ENCODE data around the gene CDK11A.

The CDK11A gene

GRCh38 chr1:1724035-1724864 is at the start of gene CDK11A:
CDK11A (minus strand) TSS chr1:1724357; CDS start chr1:1722818, 1,539 bp downstream.
- peak; percentile 99 for DNase-seq

DNA sequence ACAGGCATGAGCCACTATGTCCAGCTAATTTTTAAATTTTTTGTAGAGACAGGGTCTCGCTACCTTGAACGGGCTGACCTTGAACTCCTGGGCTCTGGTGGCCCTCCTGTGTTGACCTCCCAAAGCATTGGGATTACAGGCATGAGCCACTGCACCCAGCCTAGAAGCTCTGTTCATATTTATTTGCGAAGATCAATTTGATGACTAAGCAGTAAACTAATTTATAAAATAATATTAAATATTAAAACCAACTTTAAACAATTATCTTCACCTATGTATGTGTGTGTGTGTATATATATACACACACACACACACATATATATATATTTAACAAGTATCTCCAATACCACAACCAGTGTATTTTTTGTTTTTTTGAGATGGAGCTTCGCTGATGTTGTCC is 49.7 kb upstream of the CDK11A start:
- DNase-seq, result no peak

DNA sequence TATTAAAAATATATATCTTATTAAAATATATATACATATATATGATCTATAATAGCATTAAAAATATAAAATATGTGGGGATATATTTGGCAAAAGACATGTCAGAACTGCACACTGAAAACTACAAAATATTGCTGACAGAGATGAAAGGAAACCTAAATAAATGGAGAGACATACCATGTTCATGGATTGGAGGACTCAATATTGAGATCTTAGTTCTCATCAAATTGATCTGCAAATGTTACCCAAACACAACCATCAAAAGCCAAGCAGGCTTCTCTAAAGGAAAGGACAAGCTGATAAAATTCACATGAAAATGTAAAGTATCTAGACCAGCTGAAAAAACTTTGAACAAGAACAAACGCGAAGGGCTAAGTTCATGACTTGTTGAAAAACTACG is 46.9 kb upstream of the CDK11A start:
- DNase-seq, result no peak

DNA sequence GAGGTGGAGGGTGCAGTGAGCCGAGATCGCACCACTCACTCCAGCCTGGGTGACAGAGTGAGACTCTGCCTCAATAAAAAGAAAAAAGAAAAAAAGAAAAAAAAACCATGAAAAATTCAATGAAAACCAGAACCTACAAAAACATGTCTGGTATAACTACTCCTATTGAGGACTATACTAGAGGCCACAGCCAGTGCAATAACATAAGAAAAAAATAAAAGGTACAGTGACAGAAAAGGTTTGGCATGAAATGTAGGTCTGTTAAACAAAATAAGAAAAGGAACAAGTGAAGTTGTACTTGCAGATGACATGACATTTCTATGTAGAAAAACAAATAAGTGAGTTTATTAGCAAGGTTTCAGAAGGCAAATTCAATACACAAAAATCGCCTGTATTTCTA is 45.9 kb upstream of the CDK11A start:
- no peak for DNase-seq

- DNase-seq, result no peak
Measured at GRCh38 chr1:1768249-1768992, 44.3 kb upstream of the CDK11A start.

DNA sequence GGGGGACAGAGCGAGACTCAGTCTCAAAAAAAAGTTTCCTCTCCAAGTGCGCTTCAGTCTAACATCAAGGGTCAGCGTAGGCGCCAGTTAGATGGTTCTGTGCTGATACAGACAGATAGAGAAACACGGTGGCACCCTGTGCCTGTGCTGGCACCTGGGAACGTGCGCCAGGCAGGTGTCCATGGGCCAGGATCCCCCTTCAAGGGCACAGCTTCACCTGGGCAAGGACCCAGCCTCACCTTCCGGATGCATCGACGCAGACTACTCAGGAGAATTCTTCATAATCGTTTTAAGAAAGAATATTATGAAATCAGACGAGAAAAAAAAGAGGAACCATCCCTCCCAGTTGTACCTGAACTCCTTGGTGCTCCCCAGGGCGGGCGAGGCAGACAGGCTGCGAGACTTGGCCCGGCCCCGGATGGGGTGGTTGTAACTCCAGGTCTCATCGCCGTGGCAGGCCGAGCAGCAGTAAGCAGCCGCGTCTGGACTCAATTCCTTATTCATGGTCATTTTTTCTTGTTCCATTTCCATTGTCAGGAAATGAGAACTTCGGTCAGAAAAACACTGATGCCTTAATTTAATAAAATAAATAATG is 40.8 kb upstream of the CDK11A start:
- DNase-seq, result no peak

DNA sequence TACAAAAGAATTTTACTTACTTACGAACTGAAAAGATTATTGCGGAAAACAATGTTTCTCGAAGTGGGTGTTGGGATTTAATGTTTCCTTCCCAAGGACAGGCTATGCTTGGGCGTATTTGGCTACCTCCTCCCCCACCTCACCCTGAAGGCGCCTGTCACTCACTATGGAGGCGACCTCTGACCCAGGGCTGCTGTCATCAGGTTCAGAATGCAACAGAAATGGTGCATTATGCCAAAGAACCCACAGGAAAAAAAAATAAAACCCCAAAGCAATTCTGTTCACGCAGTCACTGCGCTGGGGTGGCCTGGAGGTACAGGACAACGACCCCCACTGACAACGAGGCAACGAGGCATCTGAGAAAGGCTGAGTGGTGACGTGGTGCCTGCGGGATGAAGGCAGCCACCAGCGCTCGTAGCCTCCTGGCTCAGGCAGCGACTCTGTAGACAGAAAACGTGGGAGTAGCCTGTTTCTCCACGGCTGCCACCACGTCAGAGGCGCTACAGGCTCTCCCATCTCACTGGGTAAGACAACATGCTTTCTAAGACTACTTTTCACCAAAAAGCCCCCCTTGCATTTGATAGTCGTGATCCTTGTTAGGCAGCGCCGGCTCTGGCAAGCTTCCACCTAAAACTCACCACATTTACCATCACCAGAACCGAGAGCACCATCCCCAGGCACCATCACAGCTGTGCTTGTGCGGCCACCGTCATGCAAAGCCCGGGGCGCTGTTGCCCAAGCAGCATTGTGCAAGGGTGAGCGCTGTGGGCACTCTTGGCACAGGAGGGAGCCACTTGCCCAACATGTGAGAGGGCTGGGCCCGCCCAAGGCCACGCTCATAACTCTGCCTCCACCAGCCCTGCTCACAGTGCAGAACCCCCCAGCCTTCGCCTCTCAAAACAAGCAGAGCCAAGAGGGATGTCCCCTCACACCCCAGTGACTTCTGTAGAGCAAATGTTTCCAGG is 39.8 kb upstream of the CDK11A start:
- no peak for DNase-seq

- no peak for DNase-seq
Measured at GRCh38 chr1:1761504-1762376, 37.6 kb upstream of the CDK11A start.

GRCh38 chr1:1760715-1761114 is 36.6 kb upstream of the CDK11A start:
- no peak for DNase-seq

- DNase-seq, result no peak
Measured at GRCh38 chr1:1760345-1760650, 36.1 kb upstream of the CDK11A start.

DNA sequence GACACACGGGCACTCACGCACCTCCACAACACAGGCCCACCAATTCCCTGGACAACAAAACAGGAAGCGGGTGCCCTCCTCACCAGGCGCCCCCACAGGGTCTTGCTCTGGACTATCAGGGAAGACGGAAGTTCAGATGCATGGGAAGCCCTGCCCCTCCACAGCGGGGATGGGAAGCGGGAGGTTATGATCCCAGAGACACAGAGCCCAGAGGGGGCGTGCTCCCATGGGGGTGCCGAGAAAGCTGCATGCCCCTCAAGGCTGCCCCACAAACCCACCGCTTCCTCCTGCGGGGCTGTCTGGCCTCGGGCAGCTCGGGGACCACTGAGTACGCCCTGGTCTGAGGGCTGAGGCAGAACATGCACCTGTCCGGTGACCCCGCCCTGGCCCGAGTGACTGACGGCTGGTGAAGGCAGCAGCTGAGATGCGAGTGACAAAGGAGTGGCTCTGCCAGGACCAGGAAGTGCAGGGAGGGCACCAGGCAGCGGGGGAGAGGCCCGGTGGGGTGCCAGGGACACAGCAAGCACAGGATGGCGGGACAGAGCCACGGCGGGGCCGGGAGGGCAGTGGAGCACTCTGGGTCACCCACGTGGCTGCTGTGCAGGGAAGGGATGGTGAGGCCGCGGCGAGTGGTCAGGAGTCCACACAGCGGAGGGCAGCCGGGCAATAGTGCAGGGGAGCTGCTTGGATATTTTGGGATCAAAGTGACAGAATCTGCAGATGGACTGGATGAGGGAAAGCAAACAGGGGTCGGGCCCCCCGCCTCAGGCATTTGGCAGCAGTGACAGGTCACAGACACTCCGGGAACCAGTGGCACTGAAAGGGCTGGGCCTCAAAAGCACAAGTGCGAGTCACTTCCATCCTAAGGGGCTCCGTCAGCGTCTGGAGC is 35.5 kb upstream of the CDK11A start:
- DNase-seq, result no peak

DNA sequence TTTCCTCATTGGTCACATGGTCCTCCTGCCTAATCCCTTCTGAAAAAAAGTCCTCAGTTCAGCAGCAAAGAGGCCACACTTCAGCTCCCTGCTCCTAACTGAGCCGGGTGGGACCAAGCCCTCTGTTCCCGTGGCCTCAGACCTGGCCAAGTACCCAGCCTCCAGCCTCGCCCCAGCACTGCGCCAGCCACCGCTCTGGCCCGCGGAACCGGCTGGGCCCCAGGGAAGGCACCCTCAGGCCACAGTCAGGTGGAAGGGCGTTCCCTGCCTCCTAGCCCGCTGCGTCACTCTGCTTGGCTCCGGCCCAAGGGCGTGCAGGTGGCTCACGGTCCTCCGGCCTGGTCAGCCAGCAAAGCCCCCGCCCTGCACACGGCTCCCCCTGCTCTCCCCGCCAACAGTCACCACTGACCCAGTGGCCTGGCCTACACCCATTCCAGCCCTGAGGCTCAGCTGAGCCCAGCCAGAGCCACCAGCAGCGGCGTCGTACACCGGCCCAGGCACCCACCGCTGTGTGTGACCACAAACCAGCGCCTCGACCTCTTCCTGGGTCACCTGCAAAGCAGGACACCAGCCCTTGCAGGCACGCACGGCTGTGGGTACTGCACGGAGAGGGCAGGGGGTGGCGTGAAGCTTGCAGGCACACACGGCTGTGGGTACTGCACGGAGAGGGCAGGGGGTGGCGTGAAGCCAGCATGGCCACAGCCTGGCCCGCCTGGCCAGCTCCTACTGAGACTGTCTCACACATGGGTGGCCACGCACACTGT is 34.7 kb upstream of the CDK11A start:
- no peak for DNase-seq

DNA sequence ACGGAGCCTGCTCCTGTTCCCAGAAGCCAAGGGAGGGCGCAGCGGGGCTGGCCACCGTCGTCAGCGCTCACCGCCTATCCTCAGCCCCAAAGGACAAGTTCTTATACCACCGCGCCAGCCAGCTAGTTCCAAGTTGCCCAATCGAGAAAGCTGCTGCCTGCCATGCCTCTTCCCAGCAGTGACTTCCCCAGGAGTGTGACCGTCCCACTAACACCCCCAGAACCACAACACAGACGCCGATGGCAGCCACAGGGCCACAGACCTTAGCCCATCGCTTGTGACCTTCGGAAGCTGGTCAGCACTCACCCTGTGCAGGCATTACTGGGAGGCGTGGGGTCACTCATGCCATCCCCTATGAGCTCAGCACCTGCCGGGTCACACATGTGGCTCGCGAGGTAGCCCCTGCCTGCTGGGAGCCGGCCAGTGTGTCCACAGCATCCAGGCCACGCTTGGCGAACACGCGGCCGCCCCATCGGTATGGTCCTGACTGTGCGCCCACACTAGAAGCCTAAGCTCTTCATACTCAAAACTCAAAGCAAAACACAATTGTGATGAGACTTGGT is 34.0 kb upstream of the CDK11A start:
- DNase-seq, result no peak

- no peak for DNase-seq
Measured at GRCh38 chr1:1757422-1758058, 33.4 kb upstream of the CDK11A start.

GRCh38 chr1:1756661-1757421 is 32.7 kb upstream of the CDK11A start:
- no peak for DNase-seq

- DNase-seq, result no peak
Measured at GRCh38 chr1:1755852-1756251, 31.7 kb upstream of the CDK11A start.

DNA sequence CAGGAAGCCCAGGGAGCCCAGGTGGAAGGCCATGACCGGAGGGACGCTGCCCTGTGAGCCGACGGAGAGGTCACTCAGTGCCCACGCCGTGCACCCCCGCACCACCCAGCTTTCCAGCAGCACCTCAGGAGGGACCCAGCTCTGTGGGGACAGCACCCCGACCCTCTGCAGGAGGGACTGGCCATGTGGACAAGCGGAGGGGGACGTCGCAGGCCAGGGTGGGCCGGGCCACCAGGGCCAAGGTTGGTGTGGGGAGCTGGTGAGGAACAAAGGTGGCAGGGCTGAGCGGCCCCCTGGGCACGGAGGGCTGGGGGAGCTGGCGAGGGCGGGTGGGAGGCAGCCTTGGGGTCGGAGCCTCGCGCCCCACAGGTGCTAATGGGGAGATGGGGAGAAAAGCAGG is 31.3 kb upstream of the CDK11A start:
- no peak for DNase-seq

DNA sequence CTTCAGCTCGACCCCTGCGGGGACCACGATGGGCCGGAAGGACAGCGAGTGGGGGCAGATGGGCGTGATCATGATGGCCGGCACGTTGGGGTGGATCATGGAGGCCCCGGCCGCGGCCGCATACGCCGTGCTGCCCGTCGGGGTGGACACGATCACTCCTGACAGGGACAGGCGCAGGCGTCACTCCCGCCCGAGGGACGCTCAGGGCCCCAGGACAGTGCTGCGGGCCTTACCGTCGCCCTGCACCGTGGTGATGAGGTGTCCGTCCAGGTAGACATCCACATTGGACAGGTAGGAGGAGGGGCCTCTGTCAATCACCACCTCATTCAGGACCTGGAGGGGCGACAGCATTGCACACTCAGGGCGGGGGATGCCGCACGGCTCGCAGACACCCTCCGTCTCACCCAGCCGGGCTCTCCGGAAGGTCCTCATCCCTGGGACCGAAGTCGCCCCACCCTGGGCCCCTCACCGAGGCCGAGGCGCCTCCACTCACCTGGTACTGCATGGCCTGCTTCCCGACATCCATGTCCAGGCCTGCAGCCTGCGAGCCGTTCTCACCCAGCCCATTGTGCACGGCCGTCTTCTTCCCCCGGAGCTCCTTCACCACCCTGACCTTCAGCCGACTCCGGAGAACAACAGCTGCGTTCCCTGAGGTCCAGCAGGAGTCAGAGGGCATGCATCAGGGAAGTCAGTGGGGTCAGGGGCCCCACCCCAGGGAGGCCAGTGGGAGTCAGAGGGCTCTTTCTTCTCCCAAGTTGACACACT is 30.1 kb upstream of the CDK11A start:
- DNase-seq, result no peak
